GM19452 (cell line): ENCODE results near the gene TMEM72.

ENCODE experiments used
- ATAC-seq: cut with Tn5 transposase; IDR thresholded peaks from one replicate; pipeline ENCODE4 v1.9.1; 2021; ENCODE audit not compliant: unreplicated experiment

TMEM72 gene

GRCh38 chr10:44951576-44952226 lies 40.6 kb downstream of the TMEM72 start:
- no peak for ATAC-seq

GRCh38 chr10:44952779-44953231 lies 41.7 kb downstream of the TMEM72 start:
- no peak for ATAC-seq

GRCh38 chr10:44954042-44954441 lies 42.9 kb downstream of the TMEM72 start:
- no peak for ATAC-seq

GRCh38 chr10:44954962-44955361 lies 43.8 kb downstream of the TMEM72 start:
- ATAC-seq = no peak

- no peak for ATAC-seq
Observed at GRCh38 chr10:44955413-44956070, 44.4 kb downstream of the TMEM72 start.

GRCh38 chr10:44956226-44956625 lies 45.1 kb downstream of the TMEM72 start:
- ATAC-seq = no peak

GRCh38 chr10:44956717-44957706 lies 45.9 kb downstream of the TMEM72 start:
- ATAC-seq = no peak

GRCh38 chr10:44958196-44958897 lies 47.2 kb downstream of the TMEM72 start:
- ATAC-seq = no peak

- no peak for ATAC-seq
Observed at GRCh38 chr10:44958898-44959246, 47.7 kb downstream of the TMEM72 start.

GRCh38 chr10:44959247-44960087 lies 48.3 kb downstream of the TMEM72 start, which contains the start of gene RASSF4:
TSS of gene RASSF4 (plus strand) at chr10:44959802. CDS start at chr10:44970203, 10,401 bp downstream.
- peak; percentile 98 for ATAC-seq

- no peak for ATAC-seq
Observed at GRCh38 chr10:44960088-44960460, 48.9 kb downstream of the TMEM72 start.

- ATAC-seq = no peak
Observed at GRCh38 chr10:44960482-44961229, 49.5 kb downstream of the TMEM72 start.

- ATAC-seq = no peak
Observed at GRCh38 chr10:44961230-44961571, 50.1 kb downstream of the TMEM72 start.

GRCh38 chr10:44961931-44962750 lies 51.0 kb downstream of the TMEM72 start:
- no peak for ATAC-seq

GRCh38 chr10:44962870-44963738 lies 52.0 kb downstream of the TMEM72 start:
- no peak for ATAC-seq

- no peak for ATAC-seq
Observed at GRCh38 chr10:44963772-44964633, 52.9 kb downstream of the TMEM72 start.

GRCh38 chr10:44965104-44965503 lies 54.0 kb downstream of the TMEM72 start:
- no peak for ATAC-seq
